Fibroblast of peridontal ligament (primary cell): ENCODE data around the gene SELPLG.
"Not testable (repeated sequence)": the region's sequence is repeated elsewhere in the genome, so short reads cannot be mapped to it uniquely, and the experiment has no call there.

Experiments used
- DNase-seq: peaks from one replicate; pipeline ENCODE4 v3.0.0-alpha.2; 2010; ENCODE audit errors: extremely low read depth

The SELPLG gene

GRCh38 chr12:108656247-108656646, 22.6 kb upstream of the SELPLG start:
- DNase-seq: not testable (repeated sequence)

GRCh38 chr12:108655812-108656175, 22.1 kb upstream of the SELPLG start:
- not testable (repeated sequence) for DNase-seq

- not testable (repeated sequence) for DNase-seq
These were observed 20.9 kb upstream of the SELPLG start for GRCh38 chr12:108654622-108655021.

GRCh38 chr12:108653922-108654321, 20.2 kb upstream of the SELPLG start:
- DNase-seq: no peak

- no peak for DNase-seq
These were observed 19.4 kb upstream of the SELPLG start for GRCh38 chr12:108653082-108653516.

- DNase-seq: no peak
These were observed 16.4 kb upstream of the SELPLG start for GRCh38 chr12:108650083-108650482.

- DNase-seq: peak; percentile 78
These were observed 16.0 kb upstream of the SELPLG start for GRCh38 chr12:108649669-108650068.

GRCh38 chr12:108649126-108649525, 15.4 kb upstream of the SELPLG start:
- DNase-seq: peak; percentile 56

- no peak for DNase-seq
These were observed 14.7 kb upstream of the SELPLG start for GRCh38 chr12:108648371-108648770.

- DNase-seq: no peak
These were observed 14.0 kb upstream of the SELPLG start for GRCh38 chr12:108647585-108648287.

- peak; percentile 62 for DNase-seq
These were observed 13.2 kb upstream of the SELPLG start for GRCh38 chr12:108646600-108647579.

GRCh38 chr12:108645686-108646599, 12.2 kb upstream of the SELPLG start:
- no peak for DNase-seq

- no peak for DNase-seq
These were observed 11.1 kb upstream of the SELPLG start for GRCh38 chr12:108644811-108645120.

GRCh38 chr12:108643941-108644810, 10.5 kb upstream of the SELPLG start:
- DNase-seq: no peak

GRCh38 chr12:108642899-108643654, 9.4 kb upstream of the SELPLG start:
- no peak for DNase-seq

GRCh38 chr12:108642269-108642870, 8.7 kb upstream of the SELPLG start:
- no peak for DNase-seq

GRCh38 chr12:108641446-108642268, 8.0 kb upstream of the SELPLG start:
- DNase-seq: no peak

- DNase-seq: no peak
These were observed 7.2 kb upstream of the SELPLG start for GRCh38 chr12:108640802-108641445.
